GM21447 (cell line): ENCODE data around the gene LUZP2.

Experiments used
- ATAC-seq: cut with Tn5 transposase; IDR thresholded peaks from one replicate; pipeline ENCODE4 v1.9.1; 2021; ENCODE audit not compliant: unreplicated experiment

Gene LUZP2

DNA sequence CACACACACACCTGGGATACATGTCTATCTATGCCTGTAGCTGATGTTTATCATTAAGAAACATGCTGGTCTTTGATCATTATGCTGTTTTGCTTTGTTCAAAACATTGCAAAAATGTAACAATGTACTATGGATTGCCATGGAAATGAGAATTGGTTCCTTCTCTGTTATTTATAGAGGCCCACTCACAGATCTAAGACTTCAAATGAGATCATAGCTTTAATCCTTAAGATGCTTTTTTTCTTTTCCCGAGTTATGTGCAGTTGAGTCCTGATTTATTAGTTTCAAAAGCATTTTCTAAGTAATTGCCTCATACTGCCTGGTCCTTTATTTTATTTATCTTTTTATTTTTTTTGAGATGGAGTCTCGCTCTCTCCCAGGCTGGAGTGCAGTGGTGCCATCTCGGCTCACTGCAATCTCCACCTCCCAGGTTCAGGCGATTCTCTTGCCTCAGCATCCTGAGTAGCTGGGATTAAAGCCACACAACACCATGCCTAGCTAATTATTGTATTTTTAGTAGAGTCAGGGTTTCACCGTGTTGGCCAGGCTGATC is 131.4 kb downstream of the LUZP2 start:
- ATAC-seq: no peak

DNA sequence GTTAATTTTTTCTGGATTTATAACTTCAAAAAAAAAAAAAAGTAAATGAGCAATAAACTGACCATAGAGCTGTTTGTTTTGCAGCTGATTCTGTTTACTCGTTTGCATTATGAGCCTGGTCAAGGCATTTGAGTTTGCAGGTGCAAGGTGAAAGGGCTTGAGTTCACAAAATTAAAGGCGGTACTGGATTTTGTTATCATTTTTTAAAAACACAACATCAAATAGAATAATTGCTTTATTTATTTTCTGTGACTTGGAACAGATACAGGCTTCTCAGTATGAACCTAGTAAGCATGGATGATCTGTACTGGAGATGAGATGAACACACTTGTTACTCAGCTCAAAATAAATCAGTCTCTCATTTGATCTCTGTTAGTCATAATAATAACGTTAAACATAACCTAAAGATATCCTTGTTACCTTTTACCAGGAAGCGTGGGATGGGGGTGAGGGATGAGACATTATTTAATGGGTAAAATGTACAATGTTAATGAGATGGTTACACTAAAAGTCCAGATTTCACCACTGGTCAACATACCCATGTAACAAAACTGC is 137.8 kb downstream of the LUZP2 start:
- ATAC-seq: no peak

- no peak for ATAC-seq
Measured at GRCh38 chr11:24635588-24636290, 138.9 kb downstream of the LUZP2 start.

GRCh38 chr11:24636291-24636629 is 139.4 kb downstream of the LUZP2 start:
- no peak for ATAC-seq

DNA sequence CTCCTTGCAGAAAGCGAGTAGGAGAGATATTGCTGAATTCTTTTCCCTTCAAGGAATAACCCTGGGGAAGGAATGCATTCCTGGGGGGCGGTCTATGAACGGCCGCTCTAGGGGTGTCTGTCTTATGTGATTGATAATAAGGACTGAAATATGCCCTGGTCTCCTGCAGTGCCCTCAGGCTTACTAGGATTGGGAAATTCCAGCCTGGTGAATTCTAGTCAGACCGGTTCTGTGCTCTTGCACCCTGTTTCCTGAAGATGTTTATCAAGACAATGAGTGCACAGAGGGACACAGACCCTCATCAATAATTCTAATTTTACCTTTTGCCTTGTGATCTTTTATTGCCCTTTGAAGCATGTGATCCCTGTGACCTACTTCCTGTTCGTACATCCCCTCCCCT is 140.7 kb downstream of the LUZP2 start:
- ATAC-seq: no peak

GRCh38 chr11:24642648-24643047 is 145.8 kb downstream of the LUZP2 start:
- no peak for ATAC-seq

DNA sequence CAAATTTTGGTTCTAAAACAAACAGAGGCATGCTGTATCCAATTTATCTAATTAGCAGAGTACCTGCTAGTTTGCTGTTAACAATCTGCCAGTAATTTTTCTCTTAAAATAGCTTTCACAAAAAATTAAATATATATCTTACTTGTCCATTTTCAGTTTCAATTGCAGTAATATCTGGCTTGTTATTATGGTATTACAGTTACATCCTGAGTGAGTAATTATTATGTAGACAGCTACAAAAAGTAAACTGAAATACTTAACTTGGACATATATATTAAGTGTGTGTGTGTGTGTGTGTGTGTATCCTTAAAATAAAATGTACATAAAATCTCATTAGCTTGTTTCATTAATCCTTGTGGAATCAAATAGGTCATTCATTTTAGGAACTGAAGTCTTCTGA is 148.7 kb downstream of the LUZP2 start:
- ATAC-seq: no peak

DNA sequence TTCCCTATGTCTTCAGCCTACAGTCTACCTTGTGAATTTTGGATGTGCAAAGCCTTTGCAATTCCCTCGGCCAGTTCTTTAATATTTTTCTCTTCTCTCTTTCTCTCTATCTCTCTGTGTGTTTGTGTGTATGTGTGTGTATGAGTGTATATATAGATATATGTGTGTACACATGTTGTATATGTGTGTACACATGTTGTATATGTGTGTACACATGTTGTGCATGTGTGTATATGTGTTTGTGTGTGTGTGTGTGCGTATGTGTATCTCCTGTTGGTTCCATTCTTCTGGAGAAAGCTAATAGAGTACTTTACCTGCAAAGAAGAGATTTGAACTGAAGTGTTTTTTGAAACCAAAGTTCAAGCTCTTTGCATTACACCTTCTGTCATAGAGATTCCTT is 155.0 kb downstream of the LUZP2 start:
- ATAC-seq: no peak

- ATAC-seq: no peak
Measured at GRCh38 chr11:24653901-24654300, 157.0 kb downstream of the LUZP2 start.

DNA sequence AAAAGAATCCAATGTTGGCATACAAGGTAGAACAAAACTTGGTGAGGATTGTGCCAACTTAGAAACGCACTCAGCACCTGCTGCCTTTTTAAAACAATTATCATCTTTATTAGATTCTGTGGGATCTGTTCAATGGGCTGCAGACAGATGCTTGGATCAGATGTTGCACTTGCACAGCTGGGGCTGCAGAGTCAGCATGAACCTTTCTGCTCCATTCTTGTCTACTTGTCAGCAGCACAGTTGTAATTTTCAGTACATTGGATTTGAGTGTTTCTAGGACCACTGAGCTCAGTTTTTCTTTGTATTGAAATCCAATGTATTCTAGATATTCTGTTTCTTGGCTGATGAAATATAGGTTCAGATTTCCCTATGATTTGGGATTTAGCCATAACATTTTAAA is 164.5 kb downstream of the LUZP2 start:
- ATAC-seq: no peak

DNA sequence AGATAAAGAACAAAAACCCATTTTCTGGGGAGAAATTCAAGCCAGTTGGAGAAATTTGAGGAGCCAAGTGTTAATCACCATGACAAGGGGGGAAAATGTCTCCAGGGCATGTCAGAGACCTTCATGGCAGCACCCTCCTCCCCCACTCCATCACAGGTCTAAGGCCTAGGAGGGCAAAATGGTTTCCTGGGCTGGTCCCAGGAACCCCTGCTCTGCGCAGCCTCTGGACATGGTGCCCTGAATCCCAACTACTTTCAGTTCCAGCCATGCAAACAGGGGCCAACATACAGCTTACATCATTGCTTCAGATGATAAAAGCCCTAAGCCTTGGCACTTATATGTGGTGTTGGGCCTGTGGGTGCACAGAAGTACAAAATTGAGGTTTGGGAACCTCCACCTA is 167.5 kb downstream of the LUZP2 start:
- ATAC-seq: no peak

- ATAC-seq: no peak
Measured at GRCh38 chr11:24667353-24667968, 170.6 kb downstream of the LUZP2 start.

GRCh38 chr11:24678703-24679348 is 182.0 kb downstream of the LUZP2 start:
- ATAC-seq: no peak

DNA sequence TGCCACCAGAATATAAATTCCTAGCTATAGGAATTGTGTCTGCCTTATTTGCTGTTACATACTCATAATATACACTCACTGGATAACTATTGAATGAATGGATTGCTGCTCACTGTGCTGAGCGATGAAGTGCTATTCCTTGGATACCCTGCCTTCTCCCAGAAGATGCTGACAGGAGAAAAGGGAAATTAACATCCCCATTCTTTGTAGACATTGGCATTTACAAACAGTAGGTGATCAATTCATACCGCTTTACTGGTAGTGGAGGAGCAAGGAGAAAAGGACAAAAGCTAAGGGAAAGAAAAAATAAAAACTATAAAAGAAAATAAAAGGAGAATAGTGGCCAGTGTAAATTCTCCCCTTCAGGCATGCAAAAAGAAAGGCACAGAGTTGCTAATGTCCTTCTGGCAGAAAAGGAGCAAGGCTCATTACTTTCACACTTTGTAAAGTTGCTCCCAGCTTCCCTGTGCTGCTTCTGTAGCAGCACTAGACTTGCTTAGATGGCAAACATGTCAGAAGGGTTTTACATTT is 183.0 kb downstream of the LUZP2 start:
- ATAC-seq: no peak

GRCh38 chr11:24683583-24683982 is 186.7 kb downstream of the LUZP2 start:
- ATAC-seq: no peak

GRCh38 chr11:24685821-24686220 is 189.0 kb downstream of the LUZP2 start:
- ATAC-seq: no peak

- ATAC-seq: no peak
Measured at GRCh38 chr11:24687531-24688147, 190.8 kb downstream of the LUZP2 start.

DNA sequence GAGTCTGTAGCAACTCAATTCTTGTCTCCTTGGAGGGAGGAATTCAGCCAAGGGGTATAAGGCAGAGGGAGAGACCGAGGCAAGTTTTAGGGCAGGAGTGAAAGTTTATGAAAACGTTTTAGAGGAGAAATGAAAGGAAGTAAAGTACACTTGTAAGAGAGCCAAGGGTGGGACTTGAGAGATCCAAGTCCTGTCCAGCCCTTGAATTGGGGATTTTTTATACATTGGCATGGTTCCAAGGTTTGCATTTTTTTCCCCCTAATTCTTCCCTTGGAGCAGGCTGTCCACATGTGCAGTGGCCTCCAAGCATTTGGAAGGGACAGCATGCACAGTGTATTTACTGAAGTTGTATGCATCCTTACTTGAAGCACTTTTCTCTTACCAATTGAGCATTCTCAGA is 192.1 kb downstream of the LUZP2 start:
- ATAC-seq: no peak

DNA sequence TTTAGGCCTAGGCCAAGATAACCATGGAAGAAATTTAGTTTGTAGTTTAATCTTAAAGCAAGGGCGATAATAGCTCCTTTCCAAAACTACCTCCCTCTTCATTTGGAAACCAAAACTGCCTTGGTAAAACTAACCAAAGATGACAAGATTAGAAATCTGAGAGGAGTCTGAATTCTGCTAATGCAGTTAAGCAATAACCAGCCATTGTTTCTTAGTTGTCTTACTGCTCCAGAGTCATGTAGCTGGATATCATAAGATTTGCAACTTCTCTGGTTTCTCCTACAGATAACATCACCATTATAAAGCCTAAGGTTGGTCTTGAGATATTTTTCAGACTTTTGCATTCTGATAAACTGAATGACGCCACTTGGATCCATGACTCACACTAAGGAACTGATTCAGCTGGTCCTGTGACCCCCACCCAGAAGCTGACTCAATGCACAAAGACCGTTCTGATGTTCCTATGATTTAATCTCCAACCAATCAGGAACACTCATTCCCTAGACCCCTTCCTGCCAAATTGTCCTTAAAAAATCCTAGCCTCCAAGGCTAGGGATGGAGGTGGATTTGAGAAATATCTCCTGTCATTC is 200.8 kb downstream of the LUZP2 start:
- ATAC-seq: no peak

DNA sequence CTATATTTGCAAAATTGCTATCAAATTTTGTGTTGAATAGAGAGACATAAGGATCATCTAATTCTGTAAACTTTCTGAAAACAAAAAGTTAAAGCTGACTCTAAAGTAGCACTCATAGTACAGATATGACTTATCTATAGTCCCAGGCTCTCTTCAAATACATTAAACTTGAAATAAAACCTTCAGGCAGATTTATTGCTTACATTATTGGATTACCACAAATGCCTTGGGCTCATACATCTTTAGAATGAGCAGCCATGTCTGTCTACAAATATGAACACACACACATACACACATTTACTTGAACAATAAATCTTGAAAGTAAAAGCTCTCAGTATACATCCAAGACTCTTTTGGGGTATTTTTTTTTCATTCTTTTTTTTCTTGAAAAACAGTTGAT is 207.9 kb downstream of the LUZP2 start:
- no peak for ATAC-seq

GRCh38 chr11:24705474-24705873 is 208.6 kb downstream of the LUZP2 start:
- no peak for ATAC-seq
